Progenitor cell of endocrine pancreas (in vitro differentiated cells): Measurements from ENCODE around the gene URAD. TPM values are rescaled to one million over a fixed set of nuclear protein-coding genes. Genes with fewer than 3 reads are reported as not detected.
"Not testable (repeated sequence)": the region's sequence is repeated elsewhere in the genome, so short reads cannot be mapped to it uniquely, and the experiment has no call there.

ENCODE experiments used
- DNase-seq: peaks from one replicate; pipeline ENCODE4 v3.0.0; 2021; ENCODE audit warnings: low spot score; ENCODE audit not compliant: unreplicated experiment
- H3K27ac Mint-ChIP-seq: 2 replicates; pipeline ENCODE4 v1.8.0; 2021; ENCODE audit warnings: mild to moderate bottlenecking, moderate library complexity, mixed read lengths
- H3K27me3 Mint-ChIP-seq: 2 replicates; pipeline ENCODE4 v1.8.0; 2021; ENCODE audit warnings: mixed read lengths
- H3K36me3 Mint-ChIP-seq: 2 replicates; pipeline ENCODE4 v1.8.0; 2022; ENCODE audit warnings: mixed read lengths; ENCODE audit not compliant: insufficient read depth
- H3K4me1 Mint-ChIP-seq: 2 replicates; pipeline ENCODE4 v1.8.0; 2021; ENCODE audit warnings: low read depth, mixed read lengths
- H3K4me3 Mint-ChIP-seq: 2 replicates; pipeline ENCODE4 v1.8.0; 2021; ENCODE audit warnings: low read depth, mild to moderate bottlenecking, moderate library complexity, mixed read lengths
- H3K9me3 Mint-ChIP-seq: 2 replicates; pipeline ENCODE4 v1.8.0; 2021; ENCODE audit warnings: low read depth, mixed read lengths
- long read RNA-seq: library from polyadenylated mRNA; unstranded; transcript quantifications from one replicate; pipeline ENCODE4 v2.0.0, GENCODE V29; 2020
- total RNA-seq: library from RNA; stranded (reverse); gene quantifications from 2 replicates; pipeline ENCODE4 v1.2.1, GENCODE V29; 2021
- TF ChIP-seq, protein P1 (sequence below): fragments of 200-600 bp; sonication (generic); IDR thresholded peaks from one replicate; pipeline ENCODE4 v1.5.0; 2021; ENCODE audit warnings: antibody characterized with exemption, mild to moderate bottlenecking; ENCODE audit not compliant: unreplicated experiment

URAD gene, protein sequence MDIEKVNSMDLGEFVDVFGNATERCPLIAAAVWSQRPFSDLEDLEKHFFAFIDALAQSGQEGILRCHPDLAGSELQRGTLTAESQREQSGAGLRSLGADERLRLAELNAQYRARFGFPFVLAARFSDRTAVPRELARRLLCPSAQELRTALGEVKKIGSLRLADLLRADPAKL
- total RNA-seq, result not detected in 2 replicates
- long read RNA-seq, result 0 reads

- H3K4me1 Mint-ChIP-seq, result peaks cover 3% of the 10 kb centered on the region
- no peak for DNase-seq
- TF ChIP-seq, protein P1, sequence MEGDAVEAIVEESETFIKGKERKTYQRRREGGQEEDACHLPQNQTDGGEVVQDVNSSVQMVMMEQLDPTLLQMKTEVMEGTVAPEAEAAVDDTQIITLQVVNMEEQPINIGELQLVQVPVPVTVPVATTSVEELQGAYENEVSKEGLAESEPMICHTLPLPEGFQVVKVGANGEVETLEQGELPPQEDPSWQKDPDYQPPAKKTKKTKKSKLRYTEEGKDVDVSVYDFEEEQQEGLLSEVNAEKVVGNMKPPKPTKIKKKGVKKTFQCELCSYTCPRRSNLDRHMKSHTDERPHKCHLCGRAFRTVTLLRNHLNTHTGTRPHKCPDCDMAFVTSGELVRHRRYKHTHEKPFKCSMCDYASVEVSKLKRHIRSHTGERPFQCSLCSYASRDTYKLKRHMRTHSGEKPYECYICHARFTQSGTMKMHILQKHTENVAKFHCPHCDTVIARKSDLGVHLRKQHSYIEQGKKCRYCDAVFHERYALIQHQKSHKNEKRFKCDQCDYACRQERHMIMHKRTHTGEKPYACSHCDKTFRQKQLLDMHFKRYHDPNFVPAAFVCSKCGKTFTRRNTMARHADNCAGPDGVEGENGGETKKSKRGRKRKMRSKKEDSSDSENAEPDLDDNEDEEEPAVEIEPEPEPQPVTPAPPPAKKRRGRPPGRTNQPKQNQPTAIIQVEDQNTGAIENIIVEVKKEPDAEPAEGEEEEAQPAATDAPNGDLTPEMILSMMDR, result no peak
- no peak within 1 kb of the TSS for H3K27ac Mint-ChIP-seq
- no peak within 1 kb of the TSS for H3K4me3 Mint-ChIP-seq
- H3K9me3 Mint-ChIP-seq, result no peaks in the 10 kb centered on the region
- H3K27me3 Mint-ChIP-seq, result peaks cover 53% of the 10 kb centered on the region
- no peaks in the 10 kb centered on the region for H3K36me3 Mint-ChIP-seq
These were observed at the start of gene URAD for GRCh38 chr13:27988520-27988919. URAD (minus strand) TSS chr13:27988693; CDS start chr13:27988637, 56 bp downstream.

- Mint-ChIP-seq H3K9me3 (no peaks in the 10 kb centered on the region), H3K27me3 (peaks cover 26% of the 10 kb centered on the region), H3K36me3 (no peaks in the 10 kb centered on the region), H3K4me1 (peaks cover 3% of the 10 kb centered on the region), H3K27ac (no peak overlapping the region), H3K4me3 (no peak overlapping the region)
- TF ChIP-seq, protein P1, result no peak
- DNase-seq, result no peak
These were observed 48.9 kb upstream of the URAD start for GRCh38 chr13:28037399-28037798.

DNA sequence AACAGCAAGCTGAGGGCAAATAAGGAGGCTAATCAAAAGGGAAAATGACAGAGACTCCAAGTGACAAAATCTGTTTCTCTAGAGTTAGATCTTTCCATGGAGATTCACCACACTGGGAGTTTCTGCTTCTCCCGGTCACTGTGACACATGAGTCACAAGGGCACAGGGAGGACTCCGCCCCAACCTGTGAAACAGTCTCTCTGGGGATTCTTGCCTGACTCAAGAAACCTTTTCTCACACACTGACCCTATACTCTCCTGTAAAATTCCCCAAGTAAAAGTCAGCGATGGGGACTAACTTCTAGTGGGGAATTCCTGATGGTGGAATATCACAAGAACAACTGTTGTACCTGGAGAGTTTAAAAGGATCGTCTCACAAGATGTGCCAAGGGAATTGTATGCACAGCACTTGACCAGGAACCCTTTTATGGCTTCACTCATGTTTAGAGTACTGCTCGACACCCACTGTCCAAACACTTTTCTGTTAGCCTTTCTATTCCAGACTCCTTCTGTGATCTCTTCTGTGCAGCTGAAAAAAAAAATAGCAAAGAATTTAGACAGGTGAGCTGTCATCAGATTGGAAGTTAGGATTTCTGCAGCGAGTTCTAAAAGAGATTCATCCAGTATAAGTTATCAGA is 46.8 kb upstream of the URAD start:
- H3K27me3 Mint-ChIP-seq, result peaks cover 37% of the 10 kb centered on the region
- no peak for DNase-seq
- H3K9me3 Mint-ChIP-seq, result no peaks in the 10 kb centered on the region
- H3K36me3 Mint-ChIP-seq, result no peaks in the 10 kb centered on the region
- no peak overlapping the region for H3K27ac Mint-ChIP-seq
- H3K4me3 Mint-ChIP-seq, result no peak overlapping the region
- peaks cover 3% of the 10 kb centered on the region for H3K4me1 Mint-ChIP-seq
- TF ChIP-seq, protein P1, result no peak

DNA sequence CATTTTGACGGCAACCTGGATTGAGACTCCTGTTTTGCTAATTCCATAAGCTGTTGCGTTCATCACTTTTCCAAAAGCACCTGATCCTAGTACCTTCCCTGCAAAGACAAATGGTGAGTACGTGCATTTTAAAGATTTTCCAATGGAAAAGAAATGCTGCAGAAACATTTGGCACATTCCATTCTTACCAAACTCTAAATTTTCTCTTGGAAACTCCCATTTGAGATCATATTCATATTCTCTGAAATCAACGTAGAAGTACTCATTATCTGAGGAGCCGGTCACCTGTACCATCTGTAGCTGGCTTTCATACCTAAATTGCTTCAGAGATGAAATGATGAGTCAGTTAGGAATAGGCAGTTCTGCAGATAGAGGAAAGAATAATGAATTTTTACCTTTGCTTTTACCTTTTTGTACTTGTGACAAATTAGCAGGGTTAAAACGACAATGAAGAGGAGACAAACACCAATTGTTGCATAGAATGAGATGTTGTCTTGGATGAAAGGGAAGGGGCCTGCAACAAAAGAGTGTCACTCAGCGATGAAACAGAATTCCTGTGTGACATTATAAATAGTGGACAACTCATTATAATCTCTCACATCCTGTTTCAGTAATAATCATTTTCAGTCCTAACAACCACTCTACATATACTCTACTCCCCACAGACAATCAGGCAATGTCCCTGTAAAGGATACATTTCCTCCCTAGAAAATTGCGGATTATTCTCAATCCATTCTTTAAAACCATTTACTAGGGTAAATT is 45.6 kb upstream of the URAD start:
- H3K4me1 Mint-ChIP-seq, result peaks cover 3% of the 10 kb centered on the region
- H3K36me3 Mint-ChIP-seq, result no peaks in the 10 kb centered on the region
- H3K9me3 Mint-ChIP-seq, result no peaks in the 10 kb centered on the region
- H3K4me3 Mint-ChIP-seq, result no peak overlapping the region
- TF ChIP-seq, protein P1, result no peak
- no peak for DNase-seq
- H3K27me3 Mint-ChIP-seq, result peaks cover 37% of the 10 kb centered on the region
- no peak overlapping the region for H3K27ac Mint-ChIP-seq

DNA sequence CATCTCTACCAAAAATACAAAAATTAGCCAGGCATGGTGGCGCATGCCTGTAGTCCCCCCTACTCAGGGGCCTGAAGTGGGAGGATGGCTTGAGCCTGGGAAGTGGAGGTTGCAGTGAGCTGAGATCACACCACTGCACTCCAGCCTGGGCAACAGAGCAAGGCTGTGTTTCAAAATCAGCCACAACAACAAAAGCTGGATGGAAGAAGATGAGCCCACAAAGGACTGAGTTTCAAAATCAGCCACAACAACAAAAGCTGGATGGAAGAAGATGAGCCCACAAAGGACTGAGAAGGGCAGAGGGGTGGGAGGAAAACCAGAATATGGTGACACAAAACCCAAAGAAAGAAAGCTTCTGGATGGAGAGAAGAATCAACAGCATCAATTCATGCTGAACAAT is 43.9 kb upstream of the URAD start:
- peaks cover 42% of the 10 kb centered on the region for H3K27me3 Mint-ChIP-seq
- not testable (repeated sequence) for H3K9me3 Mint-ChIP-seq

More for the DNA sequence above, 43.9 kb upstream of the URAD start:
- not testable (repeated sequence) for H3K36me3 Mint-ChIP-seq, H3K27ac Mint-ChIP-seq, DNase-seq, H3K4me1 Mint-ChIP-seq, H3K4me3 Mint-ChIP-seq
